HL-60 (cell line): Measurements from ENCODE around the gene BTG2.
A peak's percentile ranks its signal among the peaks of the same experiment; 100 is the strongest.

Source experiments
- DNase-seq, 2 experiments: peaks; one replicate each; pipeline ENCODE4 v3.0.0-alpha.2; 2010 to 2020; ENCODE audit warnings: low read depth in 1 of 2, low spot score in 1 of 2
- H3K27ac ChIP-seq: fragments of 250-450 bp; sonication (Bioruptor Pico); replicated peaks from 2 replicates; pipeline ENCODE4 v1.5.1; 2020; ENCODE audit warnings: mild to moderate bottlenecking, moderate library complexity
- H3K27me3 ChIP-seq: fragments of 250-450 bp; sonication (Bioruptor Pico); 2 replicates; pipeline ENCODE4 v1.5.1; 2021; ENCODE audit warnings: mild to moderate bottlenecking, moderate library complexity; ENCODE audit not compliant: insufficient read depth, poor library complexity, severe bottlenecking
- H3K4me3 ChIP-seq: replicated peaks from 2 replicates; pipeline ENCODE4 v1.5.1; 2011; ENCODE audit warnings: mild to moderate bottlenecking, control low read depth, low read length; ENCODE audit not compliant: insufficient read depth
- CTCF ChIP-seq: IDR thresholded peaks from one replicate; pipeline ENCODE4 v1.5.1; 2011; ENCODE audit warnings: low read length, control low read depth, inconsistent platforms; ENCODE audit not compliant: insufficient read depth
- GABPA ChIP-seq: IDR thresholded peaks from 2 replicates; pipeline ENCODE4 v1.6.1; 2012; ENCODE audit warnings: low read depth
- POLR2AphosphoS5 ChIP-seq: IDR thresholded peaks from 2 replicates; pipeline ENCODE4 v1.6.1; 2012; ENCODE audit warnings: low read depth
- SPI1 ChIP-seq: IDR thresholded peaks from 2 replicates; pipeline ENCODE4 v1.6.1; 2012; ENCODE audit warnings: low read depth, mild to moderate bottlenecking, borderline replicate concordance
- TF ChIP-seq, protein P1 (sequence below): IDR thresholded peaks from 2 replicates; pipeline ENCODE4 v1.6.1; 2012; ENCODE audit warnings: low read depth; ENCODE audit not compliant: insufficient replicate concordance

BTG2 gene

GRCh38 chr1:203283597-203283996 is 21.7 kb upstream of the BTG2 start:
- no peak for TF ChIP-seq CTCF
- no peak for TF ChIP-seq GABPA
- TF ChIP-seq, protein P1, sequence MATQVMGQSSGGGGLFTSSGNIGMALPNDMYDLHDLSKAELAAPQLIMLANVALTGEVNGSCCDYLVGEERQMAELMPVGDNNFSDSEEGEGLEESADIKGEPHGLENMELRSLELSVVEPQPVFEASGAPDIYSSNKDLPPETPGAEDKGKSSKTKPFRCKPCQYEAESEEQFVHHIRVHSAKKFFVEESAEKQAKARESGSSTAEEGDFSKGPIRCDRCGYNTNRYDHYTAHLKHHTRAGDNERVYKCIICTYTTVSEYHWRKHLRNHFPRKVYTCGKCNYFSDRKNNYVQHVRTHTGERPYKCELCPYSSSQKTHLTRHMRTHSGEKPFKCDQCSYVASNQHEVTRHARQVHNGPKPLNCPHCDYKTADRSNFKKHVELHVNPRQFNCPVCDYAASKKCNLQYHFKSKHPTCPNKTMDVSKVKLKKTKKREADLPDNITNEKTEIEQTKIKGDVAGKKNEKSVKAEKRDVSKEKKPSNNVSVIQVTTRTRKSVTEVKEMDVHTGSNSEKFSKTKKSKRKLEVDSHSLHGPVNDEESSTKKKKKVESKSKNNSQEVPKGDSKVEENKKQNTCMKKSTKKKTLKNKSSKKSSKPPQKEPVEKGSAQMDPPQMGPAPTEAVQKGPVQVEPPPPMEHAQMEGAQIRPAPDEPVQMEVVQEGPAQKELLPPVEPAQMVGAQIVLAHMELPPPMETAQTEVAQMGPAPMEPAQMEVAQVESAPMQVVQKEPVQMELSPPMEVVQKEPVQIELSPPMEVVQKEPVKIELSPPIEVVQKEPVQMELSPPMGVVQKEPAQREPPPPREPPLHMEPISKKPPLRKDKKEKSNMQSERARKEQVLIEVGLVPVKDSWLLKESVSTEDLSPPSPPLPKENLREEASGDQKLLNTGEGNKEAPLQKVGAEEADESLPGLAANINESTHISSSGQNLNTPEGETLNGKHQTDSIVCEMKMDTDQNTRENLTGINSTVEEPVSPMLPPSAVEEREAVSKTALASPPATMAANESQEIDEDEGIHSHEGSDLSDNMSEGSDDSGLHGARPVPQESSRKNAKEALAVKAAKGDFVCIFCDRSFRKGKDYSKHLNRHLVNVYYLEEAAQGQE = no peak
- no peak for TF ChIP-seq POLR2AphosphoS5
- TF ChIP-seq SPI1 = no peak
- Histone ChIP-seq H3K27ac (no peak overlapping the region), H3K27me3 (no peaks in the 10 kb centered on the region), H3K4me3 (no peak overlapping the region)
- DNase-seq = no peak

DNA sequence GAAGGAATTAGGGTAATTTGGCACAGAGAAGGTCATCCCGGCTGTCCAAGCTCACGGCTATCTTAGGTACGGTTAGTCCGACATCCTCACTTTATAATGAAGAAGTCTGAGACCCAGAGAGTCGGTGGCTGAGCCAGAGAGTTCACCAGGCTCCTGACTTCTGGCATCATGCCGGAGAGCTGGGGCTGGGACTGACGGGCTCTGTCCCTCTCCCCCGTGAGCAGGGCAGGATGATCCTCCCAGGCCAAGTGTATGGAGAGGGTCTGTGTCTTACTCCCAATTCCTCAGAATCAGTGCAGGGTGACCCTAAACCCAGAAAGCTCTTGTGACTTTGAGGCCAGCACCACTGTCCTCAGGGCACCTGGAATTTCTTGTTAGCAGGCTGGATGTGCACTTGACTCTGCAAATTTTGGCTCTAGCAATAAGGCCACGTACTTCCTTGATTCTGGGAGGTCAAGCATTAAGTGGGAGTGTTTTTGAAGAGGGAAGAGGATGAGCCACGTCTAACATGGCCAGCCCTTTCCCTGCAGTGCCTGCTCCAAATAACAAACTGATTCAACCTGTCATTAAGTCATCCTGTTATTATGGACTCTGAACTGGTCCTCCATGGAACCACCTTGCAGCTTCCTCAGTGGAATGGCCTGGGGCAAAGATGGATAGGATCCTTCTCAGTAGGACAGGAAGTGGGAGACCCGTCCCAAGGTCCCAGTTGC is 20.8 kb upstream of the BTG2 start:
- Histone ChIP-seq H3K27me3 (no peaks in the 10 kb centered on the region), H3K4me3 (no peak overlapping the region), H3K27ac (no peak overlapping the region)
- no peak for DNase-seq
- TF ChIP-seq GABPA (no peak), CTCF (no peak)

DNA sequence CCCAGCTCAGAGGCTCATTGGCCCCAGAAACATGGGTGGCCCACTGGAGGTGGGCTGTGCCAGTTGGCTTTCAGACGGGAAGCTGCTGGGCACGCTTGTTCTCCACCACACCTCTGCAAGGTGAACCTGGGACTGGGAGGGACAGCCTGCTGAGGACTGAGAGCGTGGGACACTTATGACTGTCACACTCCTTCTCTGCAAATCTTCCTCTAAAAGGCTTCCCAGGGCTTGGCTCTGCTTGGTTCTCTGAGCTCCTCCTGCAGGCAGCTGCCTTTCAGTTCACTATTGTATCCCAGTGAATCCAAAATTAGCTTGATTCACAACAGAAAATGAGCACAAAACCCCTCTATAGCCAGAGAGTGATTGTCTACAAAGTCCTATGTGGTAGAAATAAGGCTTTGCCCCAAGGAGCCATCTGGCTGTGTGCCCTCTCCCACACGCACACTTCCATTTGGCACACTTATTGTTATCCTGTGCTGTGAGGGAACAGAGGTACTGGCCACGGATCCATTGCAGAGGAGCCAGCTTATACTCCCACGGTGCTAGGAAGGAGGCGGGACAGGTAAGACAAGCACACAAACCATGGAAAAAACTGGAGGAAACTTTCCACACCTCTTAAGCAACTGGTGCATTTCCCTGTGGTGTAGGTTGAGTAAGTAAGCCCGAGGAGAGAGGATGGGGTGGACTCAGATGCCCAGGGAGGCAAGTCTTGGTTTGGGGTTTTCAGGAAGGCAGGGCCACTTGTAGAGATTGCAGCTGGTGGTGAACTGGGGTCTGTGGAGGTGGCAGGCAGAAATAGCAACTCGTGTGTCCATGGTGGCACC is 18.9 kb upstream of the BTG2 start:
- Histone ChIP-seq H3K4me3 (no peak overlapping the region), H3K27me3 (no peaks in the 10 kb centered on the region), H3K27ac (peak overlapping the region; percentile 92)
- DNase-seq = peak; percentile 54 to 69
- TF ChIP-seq POLR2AphosphoS5 = peak; percentile 70
- no peak for TF ChIP-seq SPI1

- Histone ChIP-seq H3K27ac (peak overlapping the region; percentile 92), H3K4me3 (no peak overlapping the region), H3K27me3 (no peaks in the 10 kb centered on the region)
- TF ChIP-seq GABPA (0 out of 2 replicates have a peak, but pooled peaks have one; percentile 11), CTCF (no peak), POLR2AphosphoS5 (peak; percentile 93), SPI1 (peak; percentile 100)
- TF ChIP-seq, protein P1 = peak; percentile 22
- DNase-seq = peak; percentile 97 to 99
These were observed 18.0 kb upstream of the BTG2 start for GRCh38 chr1:203287109-203287893.
